Measurements from ENCODE around the gene CSF2RB.

- TF ChIP-seq POLR2A (IDR thresholded peaks at IDR 0.05) (no peak), POLR2AphosphoS5 (IDR thresholded peaks at IDR 0.05) (no peak), CTCF (IDR thresholded peaks at IDR 0.05) (no peak), EP300 (IDR thresholded peaks at IDR 0.05; ENCODE audit: low read depth) (no peak)
Observed at GRCh38 chr22:36867695-36868094, 45.7 kb upstream of the CSF2RB start.
